ENCODE data around the gene PARD3.

PARD3 gene

GRCh38 chr10:34172936-34173533 lies 642.1 kb downstream of the PARD3 start:
- H3K4me3 ChIP-seq (ENCODE audit: low read depth, low read length), result no peak overlapping the region
- no peak for DNase-seq (ENCODE audit: low read depth, low spot score)
- in situ Hi-C loops (cut with HindIII; ENCODE audit: low sequenced_read_pairs), result no loop called here
- TF ChIP-seq CTCF (IDR thresholded peaks at IDR 0.05; ENCODE audit: low read depth, low read length), result no peak

- in situ Hi-C loops (cut with HindIII; ENCODE audit: low sequenced_read_pairs), result no loop called here
- H3K4me3 ChIP-seq (ENCODE audit: low read depth, low read length), result no peak overlapping the region
- no peak for DNase-seq (ENCODE audit: low read depth, low spot score)
- TF ChIP-seq CTCF (IDR thresholded peaks at IDR 0.05; ENCODE audit: low read depth, low read length), result no peak
Measured at GRCh38 chr10:34171957-34172527, 643.1 kb downstream of the PARD3 start.

GRCh38 chr10:34169677-34170076 lies 645.4 kb downstream of the PARD3 start:
- TF ChIP-seq CTCF (IDR thresholded peaks at IDR 0.05; ENCODE audit: low read depth, low read length), result no peak
- in situ Hi-C loops (cut with HindIII; ENCODE audit: low sequenced_read_pairs), result no loop called here
- H3K4me3 ChIP-seq (ENCODE audit: low read depth, low read length), result no peak overlapping the region
- DNase-seq (ENCODE audit: low read depth, low spot score), result no peak

- TF ChIP-seq CTCF (IDR thresholded peaks at IDR 0.05; ENCODE audit: low read depth, low read length), result no peak
- DNase-seq (ENCODE audit: low read depth, low spot score), result no peak
- in situ Hi-C loops (cut with HindIII; ENCODE audit: low sequenced_read_pairs), result no loop called here
- no peak overlapping the region for H3K4me3 ChIP-seq (ENCODE audit: low read depth, low read length)
Measured at GRCh38 chr10:34169131-34169530, 646.0 kb downstream of the PARD3 start.

- in situ Hi-C loops (cut with HindIII; ENCODE audit: low sequenced_read_pairs), result no loop called here
- H3K4me3 ChIP-seq (ENCODE audit: low read depth, low read length), result no peak overlapping the region
- TF ChIP-seq CTCF (IDR thresholded peaks at IDR 0.05; ENCODE audit: low read depth, low read length), result no peak
- no peak for DNase-seq (ENCODE audit: low read depth, low spot score)
Measured at GRCh38 chr10:34168439-34168838, 646.7 kb downstream of the PARD3 start.

GRCh38 chr10:34166823-34167222 lies 648.3 kb downstream of the PARD3 start:
- no peak for TF ChIP-seq CTCF (IDR thresholded peaks at IDR 0.05; ENCODE audit: low read depth, low read length)
- in situ Hi-C loops (cut with HindIII; ENCODE audit: low sequenced_read_pairs), result no loop called here
- no peak overlapping the region for H3K4me3 ChIP-seq (ENCODE audit: low read depth, low read length)
- no peak for DNase-seq (ENCODE audit: low read depth, low spot score)
